HFF-Myc (cell line): Measurements from ENCODE around the gene CABLES2.

ENCODE experiments used
- DNase-seq: peaks from one replicate; pipeline ENCODE4 v3.0.0-alpha.2; 2011; ENCODE audit warnings: low read depth; ENCODE audit errors: extremely low read depth
- H3K4me3 ChIP-seq: replicated peaks from 2 replicates; pipeline ENCODE4 v1.5.1; 2011; ENCODE audit warnings: low read depth, mild to moderate bottlenecking, control low read depth, low read length
- TF ChIP-seq, protein P1 (sequence below): IDR thresholded peaks from 2 replicates; pipeline ENCODE4 v1.5.1; 2012; ENCODE audit warnings: mild to moderate bottlenecking, low read depth, low read length, control low read depth; ENCODE audit errors: missing control alignments

CABLES2 gene

GRCh38 chr20:62351469-62352401 is 55.4 kb downstream of the CABLES2 start:
- no peak for DNase-seq
- no peak overlapping the region for H3K4me3 ChIP-seq
- TF ChIP-seq, protein P1, sequence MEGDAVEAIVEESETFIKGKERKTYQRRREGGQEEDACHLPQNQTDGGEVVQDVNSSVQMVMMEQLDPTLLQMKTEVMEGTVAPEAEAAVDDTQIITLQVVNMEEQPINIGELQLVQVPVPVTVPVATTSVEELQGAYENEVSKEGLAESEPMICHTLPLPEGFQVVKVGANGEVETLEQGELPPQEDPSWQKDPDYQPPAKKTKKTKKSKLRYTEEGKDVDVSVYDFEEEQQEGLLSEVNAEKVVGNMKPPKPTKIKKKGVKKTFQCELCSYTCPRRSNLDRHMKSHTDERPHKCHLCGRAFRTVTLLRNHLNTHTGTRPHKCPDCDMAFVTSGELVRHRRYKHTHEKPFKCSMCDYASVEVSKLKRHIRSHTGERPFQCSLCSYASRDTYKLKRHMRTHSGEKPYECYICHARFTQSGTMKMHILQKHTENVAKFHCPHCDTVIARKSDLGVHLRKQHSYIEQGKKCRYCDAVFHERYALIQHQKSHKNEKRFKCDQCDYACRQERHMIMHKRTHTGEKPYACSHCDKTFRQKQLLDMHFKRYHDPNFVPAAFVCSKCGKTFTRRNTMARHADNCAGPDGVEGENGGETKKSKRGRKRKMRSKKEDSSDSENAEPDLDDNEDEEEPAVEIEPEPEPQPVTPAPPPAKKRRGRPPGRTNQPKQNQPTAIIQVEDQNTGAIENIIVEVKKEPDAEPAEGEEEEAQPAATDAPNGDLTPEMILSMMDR, result no peak

- no peak for DNase-seq
- no peak overlapping the region for H3K4me3 ChIP-seq
These were observed 56.3 kb downstream of the CABLES2 start for GRCh38 chr20:62350629-62351422.

GRCh38 chr20:62350098-62350628 is 56.9 kb downstream of the CABLES2 start:
- no peak for DNase-seq
- H3K4me3 ChIP-seq, result no peak overlapping the region
- TF ChIP-seq, protein P1, result no peak

More at GRCh38 chr20:62350629-62351422, 56.3 kb downstream of the CABLES2 start:
- TF ChIP-seq, protein P1, result no peak

DNA sequence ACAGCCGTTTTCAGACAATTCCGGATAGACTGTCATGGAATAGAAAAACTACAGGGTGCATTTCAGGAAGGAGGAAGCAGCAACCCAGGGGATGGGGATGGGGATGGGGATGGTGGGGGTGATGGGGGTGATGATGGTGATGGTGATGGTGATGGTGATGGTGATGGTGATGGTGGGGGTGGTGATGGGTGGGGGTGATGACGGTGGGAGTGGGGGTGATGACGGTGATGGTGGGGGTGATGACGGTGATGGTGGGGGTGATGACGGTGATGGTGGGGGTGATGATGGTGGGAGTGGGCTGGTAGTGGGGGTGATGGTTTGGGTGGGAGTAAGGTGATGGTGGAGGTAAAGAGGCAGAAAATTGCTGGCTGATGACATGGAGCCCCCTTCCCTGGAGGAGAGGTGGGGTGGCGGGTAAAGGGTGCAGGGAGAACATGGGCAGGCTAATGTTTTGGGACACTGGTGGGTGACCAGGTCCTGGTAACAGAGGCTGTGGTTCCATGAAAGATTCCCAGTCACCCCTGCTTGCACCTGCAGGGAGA is 57.5 kb downstream of the CABLES2 start:
- DNase-seq, result no peak
- TF ChIP-seq, protein P1, result no peak
- no peak overlapping the region for H3K4me3 ChIP-seq

DNA sequence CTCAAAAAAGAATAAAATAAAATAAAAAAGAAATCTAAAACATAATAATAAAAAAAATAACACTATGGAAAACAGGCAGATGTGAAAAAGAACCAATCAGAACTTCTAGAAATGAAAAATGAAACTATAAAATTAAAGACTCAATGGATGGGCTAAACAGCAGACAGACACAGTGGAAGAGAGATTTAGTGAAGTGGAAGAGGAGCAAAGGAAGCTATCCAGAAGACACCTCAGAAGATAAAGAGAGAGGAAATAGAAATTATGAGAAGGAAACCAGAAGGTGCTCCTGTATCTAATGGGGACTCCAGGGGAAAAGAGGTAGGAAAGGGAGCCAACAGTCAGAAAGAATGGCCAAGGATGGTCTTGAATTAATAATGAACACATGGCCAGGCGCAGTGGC is 58.5 kb downstream of the CABLES2 start:
- TF ChIP-seq, protein P1, result no peak
- DNase-seq, result no peak
- no peak overlapping the region for H3K4me3 ChIP-seq

GRCh38 chr20:62347445-62347844 is 59.6 kb downstream of the CABLES2 start:
- TF ChIP-seq, protein P1, result no peak
- H3K4me3 ChIP-seq, result no peak overlapping the region
- DNase-seq, result no peak
